B cell (primary cell): ENCODE results near the gene TMIGD2.
"Not testable (repeated sequence)": the region's sequence is repeated elsewhere in the genome, so short reads cannot be mapped to it uniquely, and the experiment has no call there.

ENCODE experiments used
- CTCF ChIP-seq: fragments of 200-600 bp; IDR thresholded peaks from one replicate; pipeline ENCODE4 v1.8.0; 2022; ENCODE audit warnings: antibody characterized with exemption, mild to moderate bottlenecking
- EZH2 ChIP-seq: IDR thresholded peaks from 2 replicates; pipeline ENCODE4 v1.6.1; 2012; ENCODE audit warnings: borderline replicate concordance, low read depth, mild to moderate bottlenecking, moderate library complexity, low read length; ENCODE audit not compliant: insufficient read depth, poor library complexity, severe bottlenecking

- TF ChIP-seq CTCF, EZH2: not testable (repeated sequence)
These were observed 56.3 kb downstream of the TMIGD2 start for GRCh38 chr19:4245938-4246337.
